H1 (cell line): ENCODE measurements around the gene PRDM5. TPM values are rescaled to one million over a fixed set of nuclear protein-coding genes. Genes with fewer than 3 reads are reported as not detected.

Experiments used
- ZNF274 ChIP-seq: IDR thresholded peaks from 2 replicates; pipeline ENCODE4 v1.7.0; 2012; ENCODE audit warnings: low read length, borderline replicate concordance; ENCODE audit errors: extremely low read depth
- polyA plus RNA-seq, 7 experiments: library from polyadenylated mRNA; depleted of rRNA in 3 of 7; stranded (reverse) in 5 of 7; unstranded in 2 of 7; fragments of >200 nt in 5 of 7; fragments of 200-250 nt in 2 of 7; gene quantifications; 1 replicate in 5 of 7; 2 replicates in 1 of 7; 4 replicates in 1 of 7; pipeline versions ENCODE4 v1.2.1 to v1.2.3, GENCODE V29; 2011 to 2013; ENCODE audit warnings: missing spikeins in 2 of 7, mixed read lengths in 2 of 7
- total RNA-seq: library from RNA; stranded (reverse); fragmentation: NEBNext Ultra II Directional; extraction: Animal tissue kit (Norgen Biotek cat#: 25700); gene quantifications from 2 replicates; pipeline ENCODE4 v1.2.1, GENCODE V29; 2021

The PRDM5 gene
- total and polyA plus RNA-seq, 2 of the 8 experiments (the other 6 are each of a cell fraction or from before 2014, with no cell fraction given): 8.2 to 23.4 TPM

DNA sequence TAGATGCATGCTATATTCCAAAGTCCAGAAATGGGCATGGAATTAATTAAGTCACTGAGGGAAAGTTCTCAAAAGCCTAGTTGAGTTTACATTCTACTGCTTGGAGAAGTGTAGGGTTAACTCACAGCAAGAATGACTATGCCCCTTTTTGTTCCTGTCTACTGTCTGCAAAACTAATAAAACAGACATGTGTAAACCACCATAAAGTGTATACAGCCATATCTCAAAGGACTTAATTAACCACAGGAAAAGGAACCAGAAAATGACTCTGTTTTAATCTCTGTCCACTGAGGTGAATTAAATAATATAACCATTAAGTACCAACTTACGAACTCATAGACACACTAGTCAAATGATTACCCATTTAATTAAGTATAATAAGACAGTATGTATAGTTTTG, 84.9 kb downstream of the PRDM5 start (continued):
- no peak for TF ChIP-seq ZNF274
